DND-41 (cell line): ENCODE data around the gene ABCA3.

Experiments
- CTCF ChIP-seq: IDR thresholded peaks from 2 replicates; pipeline ENCODE4 v1.5.1; 2012; ENCODE audit warnings: borderline replicate concordance, low read length, moderate library complexity, mild to moderate bottlenecking; ENCODE audit not compliant: poor library complexity, severe bottlenecking; ENCODE audit errors: extremely low read depth
- EZH2 ChIP-seq: IDR thresholded peaks from 3 replicates; pipeline ENCODE4 v1.6.1; 2012; ENCODE audit warnings: borderline replicate concordance, low read depth, mild to moderate bottlenecking, moderate library complexity, low read length, inconsistent platforms; ENCODE audit not compliant: severe bottlenecking

- TF ChIP-seq CTCF: no peak
- TF ChIP-seq EZH2: no peak
These were observed 15.3 kb downstream of the ABCA3 start for GRCh38 chr16:2325181-2325580.
